ENCODE results near the gene PAK1.

Gene PAK1

DNA sequence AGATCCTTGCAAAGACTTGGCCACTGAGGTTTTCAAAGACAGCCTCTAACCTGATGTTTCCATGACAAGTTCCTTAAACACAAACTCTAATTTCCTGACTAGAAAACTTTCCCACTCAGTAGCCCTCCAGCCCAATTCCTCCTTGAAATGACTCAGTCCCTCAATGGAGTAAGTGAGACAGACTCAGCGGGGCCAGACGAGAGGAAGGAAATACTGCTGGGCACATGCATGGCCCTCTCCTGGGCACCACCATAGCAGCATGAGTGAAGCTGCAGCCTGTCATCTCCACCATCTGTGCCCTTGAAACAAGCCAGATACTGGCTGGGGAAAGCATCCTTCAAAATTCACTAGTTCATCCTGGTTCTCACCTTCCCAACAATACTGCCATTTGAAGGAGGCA, 96.2 kb downstream of the PAK1 start:
- in situ Hi-C loops (cut with MboI; ENCODE audit: low sequenced_read_pairs): loop anchor here (25.0 kb wide), 1 partner anchor 185 kb away; no protein-coding TSS in a partner anchor

DNA sequence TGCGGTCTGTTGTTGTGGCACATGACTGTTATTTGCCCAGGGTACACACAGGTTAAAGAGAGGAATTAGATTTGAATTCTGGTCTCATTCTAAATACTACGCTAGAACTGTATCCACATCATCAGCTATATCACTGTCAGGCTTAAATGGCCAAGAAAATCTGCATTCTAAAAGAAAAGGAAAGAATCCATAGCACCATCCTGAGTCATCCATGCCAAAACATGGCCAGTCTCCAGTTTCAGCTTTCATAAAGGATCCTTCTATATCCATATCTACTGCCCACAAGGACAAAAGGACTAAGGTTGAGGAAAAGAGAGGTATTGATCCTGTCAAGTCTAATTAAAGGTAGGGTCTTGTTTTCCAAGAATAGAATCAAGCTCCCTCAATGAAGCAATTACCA, 98.8 kb downstream of the PAK1 start:
- in situ Hi-C loops (cut with MboI; ENCODE audit: low sequenced_read_pairs): loop anchor here (25.0 kb wide), 1 partner anchor 187 kb away; no protein-coding TSS in a partner anchor

DNA sequence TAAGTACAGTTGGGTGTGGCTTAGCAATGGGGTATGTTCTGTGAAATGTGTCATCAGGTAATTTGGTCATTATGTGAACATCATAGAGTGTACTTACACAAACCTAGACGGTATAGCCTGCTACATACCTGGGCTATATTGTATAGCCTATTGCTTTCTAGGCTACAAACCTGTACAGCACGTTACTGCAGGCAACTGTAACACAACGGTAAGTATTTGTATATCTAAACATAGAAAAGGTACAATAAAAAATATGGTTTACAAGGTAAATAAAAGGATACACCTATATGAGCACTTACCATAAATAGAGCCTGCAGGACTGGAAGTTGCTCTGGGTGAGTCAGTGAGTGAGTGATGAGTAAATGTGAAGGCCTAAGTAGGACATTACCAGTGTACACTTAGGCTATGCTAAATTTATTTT, 99.3 kb downstream of the PAK1 start:
- in situ Hi-C loops (cut with MboI; ENCODE audit: low sequenced_read_pairs): loop anchor here (25.0 kb wide), 1 partner anchor 188 kb away; no protein-coding TSS in a partner anchor

DNA sequence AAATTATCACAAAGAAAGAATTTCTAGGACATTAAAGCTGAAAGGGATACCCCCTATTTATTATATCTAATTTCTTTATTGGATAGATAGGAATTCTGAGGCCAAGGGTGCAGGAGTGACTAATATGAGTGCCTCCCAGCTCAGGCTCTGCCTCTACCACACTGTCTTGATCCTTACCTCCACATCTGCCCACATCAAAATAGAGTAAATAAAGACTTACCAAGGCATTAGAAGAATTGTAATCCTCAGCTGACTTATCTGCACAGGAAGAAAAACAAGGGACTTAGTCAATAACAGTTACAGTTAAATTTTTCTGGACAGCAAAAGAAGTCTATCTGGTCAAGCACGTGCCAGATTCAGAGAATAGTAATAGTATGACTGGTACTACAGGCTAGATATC, 99.8 kb downstream of the PAK1 start:
- in situ Hi-C loops (cut with MboI; ENCODE audit: low sequenced_read_pairs): no loop called here

DNA sequence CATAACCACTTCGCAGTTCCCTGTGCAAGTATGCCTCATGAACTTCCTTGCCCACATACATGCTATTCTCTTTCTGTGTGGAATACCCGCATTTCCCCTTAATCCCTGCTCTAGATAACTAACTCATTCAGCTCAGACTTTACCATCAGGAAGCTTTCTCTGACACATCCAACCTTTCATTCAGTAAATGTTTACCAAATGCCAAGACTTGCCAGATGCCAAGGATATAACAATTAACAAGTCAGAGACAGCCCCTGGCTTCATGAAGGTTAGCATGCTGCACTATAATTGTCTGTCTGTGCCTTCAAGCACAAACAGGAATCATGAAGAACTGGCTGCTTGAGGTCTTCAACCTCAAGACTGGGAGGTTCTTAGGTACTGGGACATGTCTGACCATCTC, 101.2 kb downstream of the PAK1 start:
- in situ Hi-C loops (cut with MboI; ENCODE audit: low sequenced_read_pairs): no loop called here

DNA sequence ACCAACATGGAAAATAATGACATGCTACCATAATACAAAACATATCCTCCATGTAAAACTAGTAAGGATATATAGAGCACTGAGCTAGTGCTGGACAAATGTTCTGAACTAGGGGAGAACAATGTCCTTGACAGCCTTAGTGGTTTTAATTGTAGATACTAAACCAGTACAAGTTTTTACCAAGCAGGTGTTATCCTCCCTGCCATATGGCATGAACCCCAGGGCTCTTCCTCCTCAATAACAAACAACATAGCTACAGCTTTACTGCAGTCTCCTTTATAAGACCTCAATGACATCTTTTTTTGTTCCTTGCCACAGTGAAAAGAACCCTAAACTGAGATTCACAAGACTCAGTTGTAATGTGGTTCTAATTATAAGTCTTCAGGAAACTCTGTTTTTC, 102.2 kb downstream of the PAK1 start:
- in situ Hi-C loops (cut with MboI; ENCODE audit: low sequenced_read_pairs): no loop called here

DNA sequence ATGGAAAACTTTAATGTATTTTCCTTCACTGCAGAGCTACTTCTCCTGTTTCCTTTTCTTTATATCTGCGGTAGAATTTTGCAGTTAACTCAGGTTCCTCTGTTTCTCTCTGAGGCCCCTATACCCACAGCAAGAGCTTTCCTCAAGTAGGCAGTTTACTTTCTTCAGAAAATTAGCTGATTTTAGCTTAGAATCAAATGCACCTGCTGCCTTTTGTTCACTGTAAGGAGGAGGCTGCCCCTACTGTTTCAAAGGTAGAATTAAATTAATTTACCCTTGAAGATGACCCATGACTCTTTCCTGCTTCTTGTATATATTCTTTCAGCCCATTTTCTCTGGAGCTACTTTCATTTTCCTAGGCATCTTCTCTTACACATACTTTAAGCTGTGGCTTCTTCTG, 103.7 kb downstream of the PAK1 start:
- in situ Hi-C loops (cut with MboI; ENCODE audit: low sequenced_read_pairs): no loop called here

DNA sequence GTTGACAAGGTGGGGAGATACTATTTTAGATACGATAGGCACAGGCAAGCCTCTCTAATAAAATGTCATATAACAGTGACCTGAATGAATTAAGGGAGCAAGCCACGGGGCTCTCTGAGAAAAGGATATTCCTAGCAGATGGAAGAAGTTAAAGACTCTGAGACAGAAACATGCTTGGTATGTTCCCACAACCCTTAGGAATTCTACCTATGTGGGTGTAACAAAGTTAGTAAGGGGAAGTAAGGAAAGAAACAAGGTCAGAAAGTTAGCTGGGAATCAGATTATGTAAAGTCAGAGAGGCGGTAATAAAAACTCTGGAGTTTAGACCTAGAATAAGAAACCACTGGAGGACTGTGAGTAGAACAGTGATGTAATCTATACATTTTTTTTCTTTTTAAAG, 112.7 kb downstream of the PAK1 start:
- in situ Hi-C loops (cut with MboI; ENCODE audit: low sequenced_read_pairs): no loop called here

DNA sequence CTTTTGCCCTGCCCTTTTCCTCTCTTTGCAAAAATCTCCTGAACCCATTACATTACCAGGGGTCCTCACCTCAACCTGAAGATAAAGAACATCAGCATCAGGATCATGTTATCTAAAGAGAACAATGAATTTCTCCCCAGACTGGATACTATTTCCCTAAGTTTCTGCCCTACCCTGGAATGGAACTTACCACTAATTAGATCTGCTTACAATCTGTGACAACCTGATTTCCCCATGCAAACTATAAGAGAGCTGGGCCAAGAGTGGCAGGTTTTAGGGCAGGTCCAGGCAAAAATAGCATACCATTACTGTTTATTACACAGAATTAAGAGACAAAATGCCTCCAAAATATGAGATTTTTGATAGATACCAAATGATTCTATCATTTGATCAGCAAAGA, 114.4 kb downstream of the PAK1 start:
- in situ Hi-C loops (cut with MboI; ENCODE audit: low sequenced_read_pairs): no loop called here

DNA sequence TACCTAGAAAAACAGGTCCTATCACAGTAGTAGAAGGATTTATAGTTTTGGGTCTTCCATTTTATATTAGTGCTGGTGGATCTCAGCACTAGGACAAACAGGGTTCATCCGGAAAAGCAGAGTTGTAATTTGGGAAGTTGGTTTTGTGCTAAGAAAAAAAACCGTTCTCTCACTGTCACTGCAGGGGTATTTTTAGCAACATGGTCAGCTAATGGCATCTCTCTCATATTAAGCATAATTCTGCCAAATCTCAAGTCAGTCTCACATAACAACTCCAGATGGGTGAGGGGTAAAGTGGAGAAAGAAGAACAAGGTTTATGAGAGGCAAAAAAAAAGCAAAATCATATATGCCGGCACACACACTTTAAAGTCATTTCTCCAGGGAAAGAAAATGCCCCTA, 120.8 kb downstream of the PAK1 start:
- in situ Hi-C loops (cut with MboI; ENCODE audit: low sequenced_read_pairs): no loop called here

DNA sequence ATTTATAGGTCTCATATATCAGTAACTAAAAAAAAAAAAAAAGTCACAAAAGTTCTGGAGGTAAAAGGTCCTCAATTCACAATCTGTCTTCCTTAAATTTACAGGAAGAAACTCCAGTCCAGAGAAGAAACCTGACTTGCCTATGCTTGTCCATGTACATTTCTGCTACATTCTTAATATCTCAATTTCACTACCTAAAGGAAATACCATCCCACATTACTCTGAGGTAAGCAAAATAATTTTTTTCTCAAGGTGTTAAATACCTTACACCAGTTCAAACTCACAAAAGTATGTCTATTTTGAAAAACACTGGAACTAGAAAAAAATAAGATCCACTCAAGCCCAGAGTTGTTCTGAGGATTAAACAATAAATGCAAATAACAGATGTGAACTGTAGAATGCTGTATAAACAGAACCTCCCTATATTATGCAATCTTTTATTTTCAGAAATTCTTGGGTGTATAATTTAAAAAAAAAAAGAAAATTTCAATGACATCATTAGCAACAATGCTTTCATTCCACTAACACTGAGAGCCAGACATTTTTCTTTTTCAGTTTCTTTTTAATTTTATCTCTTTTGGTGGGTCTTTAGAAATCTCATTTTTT, 122.5 kb downstream of the PAK1 start:
- in situ Hi-C loops (cut with MboI; ENCODE audit: low sequenced_read_pairs): no loop called here

DNA sequence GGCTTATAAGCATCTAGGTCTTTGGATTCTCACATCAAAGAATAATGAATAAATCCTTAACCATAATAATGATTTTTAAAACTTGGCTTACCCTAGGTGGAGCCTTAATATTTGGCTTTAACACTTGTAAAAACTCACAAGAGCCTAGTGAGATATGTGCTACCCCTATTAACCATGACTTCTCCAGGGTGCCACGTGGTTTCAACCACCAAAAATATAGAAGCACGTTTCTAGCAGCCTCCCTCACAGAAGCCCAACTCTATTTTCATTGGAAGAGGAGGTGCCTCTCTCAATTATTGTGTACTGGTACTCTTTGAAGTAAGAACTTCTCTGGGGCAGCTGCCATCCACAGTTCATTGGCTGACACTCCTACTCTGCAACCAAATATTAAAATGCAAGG, 125.9 kb downstream of the PAK1 start:
- in situ Hi-C loops (cut with MboI; ENCODE audit: low sequenced_read_pairs): no loop called here

DNA sequence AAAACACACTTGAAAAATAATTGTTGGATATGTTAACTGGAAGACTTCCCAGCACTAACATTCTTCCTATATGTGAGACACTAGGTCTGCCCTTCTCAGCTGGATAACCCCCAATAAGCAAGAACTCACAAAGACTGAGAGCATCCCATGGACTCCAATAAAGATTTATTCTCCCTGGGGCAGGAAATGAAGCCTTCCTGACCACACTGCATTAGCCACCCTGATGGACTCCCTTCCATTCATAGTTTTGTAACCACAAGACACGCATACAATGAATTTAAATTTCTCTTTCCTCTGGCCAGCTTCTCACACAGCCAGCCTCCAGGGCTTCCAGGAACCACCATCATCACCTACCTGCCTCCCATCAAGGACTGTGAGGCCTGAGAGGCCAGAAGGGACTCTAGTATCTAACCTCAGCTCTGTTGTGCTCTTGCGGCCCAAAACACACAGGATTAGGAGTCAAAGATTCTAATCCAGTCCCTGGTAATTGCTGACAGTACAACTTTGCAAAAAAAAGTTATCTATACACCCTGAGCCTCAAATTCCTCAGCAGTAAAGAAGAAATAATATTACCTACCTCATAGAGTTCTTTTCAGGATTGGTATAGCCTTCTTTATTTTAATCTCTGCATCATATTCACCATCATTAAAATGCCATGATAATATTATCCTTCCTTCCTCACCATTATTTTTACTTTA, 126.8 kb downstream of the PAK1 start:
- in situ Hi-C loops (cut with MboI; ENCODE audit: low sequenced_read_pairs): no loop called here

DNA sequence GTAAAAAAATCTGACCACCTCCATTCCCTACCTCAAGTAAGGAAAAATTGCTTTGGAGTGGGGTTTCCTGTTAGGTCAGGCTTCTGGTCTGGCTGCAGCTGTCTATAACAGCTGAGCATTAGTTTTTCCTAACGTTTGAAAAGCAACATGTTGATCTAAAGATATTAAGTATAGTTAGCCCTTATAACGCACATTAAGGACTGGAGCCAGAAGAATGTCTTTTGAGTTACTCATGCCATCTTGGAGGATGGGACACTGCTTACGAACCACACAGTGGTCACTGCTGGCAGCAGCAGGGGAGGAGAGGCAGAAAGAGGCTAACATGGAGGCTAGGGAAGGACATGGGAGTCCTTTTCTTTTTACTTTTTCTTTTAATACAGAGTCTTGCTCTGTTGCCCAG, 128.3 kb downstream of the PAK1 start:
- in situ Hi-C loops (cut with MboI; ENCODE audit: low sequenced_read_pairs): no loop called here

DNA sequence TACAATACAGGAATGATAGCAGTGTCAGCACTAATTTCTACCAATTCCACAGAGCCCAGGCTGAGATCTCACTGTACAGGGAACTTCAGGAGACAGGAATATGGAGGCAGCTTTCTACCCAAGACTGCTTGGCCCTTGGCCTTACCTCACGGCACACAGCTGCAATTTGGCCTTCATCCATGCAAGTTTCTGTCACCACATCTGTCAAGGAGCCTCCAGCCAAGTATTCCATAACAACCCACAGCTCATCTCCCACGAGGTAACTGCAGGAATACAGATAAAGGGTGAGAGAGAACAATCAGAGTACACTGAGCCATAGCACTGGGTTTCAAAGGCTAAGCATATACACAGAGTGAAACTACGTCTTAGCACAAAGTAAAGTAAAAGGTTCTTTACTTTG, 133.4 kb downstream of the PAK1 start:
- in situ Hi-C loops (cut with MboI; ENCODE audit: low sequenced_read_pairs): no loop called here

DNA sequence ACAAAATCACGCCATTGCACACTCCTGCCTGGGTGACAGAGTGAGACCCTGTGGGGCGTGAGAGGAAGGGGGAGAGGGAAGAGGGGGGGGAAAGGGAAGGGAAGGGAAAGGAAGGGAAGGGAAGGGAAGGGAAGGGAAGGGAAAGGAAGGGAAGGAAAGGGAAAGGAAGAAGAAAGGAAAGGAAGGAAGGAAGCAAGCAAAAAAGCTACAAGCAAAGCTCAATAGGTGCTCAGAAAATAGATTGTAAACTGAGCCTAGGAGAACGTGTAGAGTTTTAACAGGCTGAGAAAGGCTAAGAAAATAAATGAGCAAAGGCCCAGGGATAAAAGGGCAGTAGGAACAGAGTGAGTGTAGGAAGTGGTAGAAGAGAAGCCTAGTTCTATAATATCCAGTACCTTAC, 141.6 kb downstream of the PAK1 start:
- in situ Hi-C loops (cut with MboI; ENCODE audit: low sequenced_read_pairs): no loop called here

DNA sequence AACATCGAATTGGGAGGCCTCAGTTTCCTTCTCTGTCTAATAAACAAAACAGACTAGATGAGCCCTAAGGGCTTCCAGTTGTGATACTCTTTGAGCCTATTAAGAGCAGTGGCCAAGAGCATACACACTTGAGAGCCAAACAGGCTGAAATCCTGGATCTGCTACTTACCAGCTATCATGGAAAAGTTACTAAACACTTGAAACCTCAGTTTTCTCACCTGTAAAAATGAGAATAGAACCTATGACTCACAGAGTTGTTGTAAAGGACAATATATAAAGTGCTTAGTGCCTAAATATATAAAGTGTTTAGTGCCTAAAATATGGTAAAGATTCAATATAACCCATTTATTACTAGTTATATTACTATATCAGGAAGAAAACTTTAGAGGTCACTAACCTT, 148.7 kb downstream of the PAK1 start:
- in situ Hi-C loops (cut with MboI; ENCODE audit: low sequenced_read_pairs): no loop called here

DNA sequence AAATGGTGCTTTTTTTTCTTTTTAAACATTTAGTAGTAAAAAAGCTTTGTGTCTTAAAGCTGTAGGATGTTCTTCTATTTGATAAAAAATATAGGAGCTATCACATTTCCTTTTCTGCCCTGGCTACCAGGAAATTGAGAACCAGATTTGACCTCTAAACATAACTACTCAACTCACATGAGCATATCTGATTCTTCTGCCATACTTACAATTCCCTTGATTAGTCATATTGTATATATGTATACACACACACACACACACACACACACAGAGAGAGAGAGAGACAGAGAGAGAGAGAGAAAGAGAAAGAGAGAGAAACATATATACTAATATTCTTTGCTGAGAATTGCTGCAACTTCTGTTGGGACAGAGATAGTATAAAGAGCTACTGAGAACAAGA, 149.4 kb downstream of the PAK1 start:
- in situ Hi-C loops (cut with MboI; ENCODE audit: low sequenced_read_pairs): no loop called here

DNA sequence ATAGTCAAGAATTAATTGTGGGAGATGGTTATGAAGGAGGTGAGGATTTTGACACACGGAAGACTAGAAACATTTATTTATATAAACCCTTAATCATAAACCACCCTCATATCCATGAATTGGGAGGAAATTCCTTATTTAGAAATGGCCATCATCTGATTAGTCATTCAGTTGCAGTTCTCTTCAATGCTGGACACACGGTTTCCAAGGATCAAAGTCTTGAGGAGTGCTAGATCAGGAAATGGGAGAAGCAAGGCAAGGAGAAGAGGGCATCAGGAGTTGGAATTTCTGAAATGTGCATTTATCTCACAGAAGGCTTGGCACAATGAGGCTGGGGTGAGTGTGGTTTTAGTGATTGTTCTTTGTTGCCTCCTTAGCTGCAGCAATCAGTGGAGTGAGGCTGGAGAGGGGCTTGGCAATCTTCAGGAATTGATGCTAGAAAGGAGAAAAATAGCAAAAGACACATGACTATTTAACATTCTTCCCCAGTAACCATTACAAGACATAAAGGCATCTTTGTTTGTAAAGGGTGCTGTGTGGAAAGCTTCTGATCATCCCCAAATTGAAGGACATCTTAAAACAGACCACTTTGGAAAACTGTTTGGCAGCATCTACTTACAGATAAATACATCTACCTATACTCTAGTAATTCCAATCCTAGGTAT, 150.8 kb downstream of the PAK1 start:
- in situ Hi-C loops (cut with MboI; ENCODE audit: low sequenced_read_pairs): no loop called here

DNA sequence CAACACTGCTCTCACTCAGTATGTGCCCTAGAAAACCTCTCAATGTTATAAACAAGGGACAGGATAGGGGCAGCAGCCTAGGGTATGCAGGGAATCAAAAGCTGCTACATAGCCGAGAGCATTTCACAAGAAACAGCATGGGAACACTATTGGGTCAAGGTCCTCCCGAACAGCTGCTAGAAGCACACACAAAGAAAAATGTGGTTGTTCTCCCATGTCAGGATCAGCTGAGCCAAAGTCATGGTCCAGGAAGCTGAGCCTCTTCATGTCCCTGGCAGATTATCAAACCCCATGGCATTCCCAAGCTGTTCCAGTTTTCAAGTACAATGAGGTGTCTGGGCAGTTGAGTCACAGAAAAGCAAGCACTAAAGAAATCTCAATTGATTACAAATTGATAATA, 151.4 kb downstream of the PAK1 start:
- in situ Hi-C loops (cut with MboI; ENCODE audit: low sequenced_read_pairs): no loop called here

DNA sequence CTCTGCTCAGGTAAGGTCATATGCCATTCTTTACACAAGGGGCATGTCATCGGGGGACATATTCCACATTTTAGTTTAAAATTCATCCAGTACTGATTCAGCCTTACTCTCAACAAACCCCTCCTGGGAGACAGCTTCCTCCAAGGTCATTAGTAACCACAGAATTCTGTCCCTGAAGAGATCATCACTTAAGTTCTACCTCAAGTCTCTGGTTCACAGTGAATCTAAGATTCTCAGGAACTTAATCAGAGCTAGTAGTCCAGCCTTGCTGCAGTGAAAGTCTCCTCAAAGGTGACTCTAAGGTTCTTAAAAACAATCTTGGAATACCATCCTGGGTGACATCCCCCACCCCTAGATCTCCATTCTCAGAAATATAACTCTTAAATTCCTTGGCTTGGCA, 153.5 kb downstream of the PAK1 start:
- in situ Hi-C loops (cut with MboI; ENCODE audit: low sequenced_read_pairs): no loop called here

DNA sequence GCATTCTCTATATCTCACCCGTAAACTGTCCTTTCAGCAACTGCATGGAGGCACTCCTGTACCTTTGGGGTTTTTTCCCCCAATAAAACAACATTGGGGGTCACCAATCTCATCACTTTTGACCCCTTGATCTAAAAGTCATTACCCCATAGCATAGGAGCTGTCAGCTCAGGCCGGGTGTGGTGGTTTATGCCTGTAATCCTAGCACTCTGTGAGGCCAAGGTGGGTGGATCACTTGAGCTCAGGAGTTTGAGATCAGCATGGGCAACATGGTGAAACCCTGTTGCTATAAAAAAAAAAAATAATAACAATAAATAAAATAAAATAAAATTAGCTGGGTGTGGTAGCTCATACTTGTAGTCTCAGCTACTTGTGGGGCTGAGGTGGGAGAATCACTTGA, 155.3 kb downstream of the PAK1 start:
- in situ Hi-C loops (cut with MboI; ENCODE audit: low sequenced_read_pairs): no loop called here
